ENCODE data around the gene GIPR. TPM values are rescaled to one million over a fixed set of nuclear protein-coding genes. Genes with fewer than 3 reads are reported as not detected.
A peak's percentile ranks its signal among the peaks of the same experiment; 100 is the strongest.

GIPR gene
- total and polyA plus RNA-seq, 2 experiments from 2014 or later: not detected

DNA sequence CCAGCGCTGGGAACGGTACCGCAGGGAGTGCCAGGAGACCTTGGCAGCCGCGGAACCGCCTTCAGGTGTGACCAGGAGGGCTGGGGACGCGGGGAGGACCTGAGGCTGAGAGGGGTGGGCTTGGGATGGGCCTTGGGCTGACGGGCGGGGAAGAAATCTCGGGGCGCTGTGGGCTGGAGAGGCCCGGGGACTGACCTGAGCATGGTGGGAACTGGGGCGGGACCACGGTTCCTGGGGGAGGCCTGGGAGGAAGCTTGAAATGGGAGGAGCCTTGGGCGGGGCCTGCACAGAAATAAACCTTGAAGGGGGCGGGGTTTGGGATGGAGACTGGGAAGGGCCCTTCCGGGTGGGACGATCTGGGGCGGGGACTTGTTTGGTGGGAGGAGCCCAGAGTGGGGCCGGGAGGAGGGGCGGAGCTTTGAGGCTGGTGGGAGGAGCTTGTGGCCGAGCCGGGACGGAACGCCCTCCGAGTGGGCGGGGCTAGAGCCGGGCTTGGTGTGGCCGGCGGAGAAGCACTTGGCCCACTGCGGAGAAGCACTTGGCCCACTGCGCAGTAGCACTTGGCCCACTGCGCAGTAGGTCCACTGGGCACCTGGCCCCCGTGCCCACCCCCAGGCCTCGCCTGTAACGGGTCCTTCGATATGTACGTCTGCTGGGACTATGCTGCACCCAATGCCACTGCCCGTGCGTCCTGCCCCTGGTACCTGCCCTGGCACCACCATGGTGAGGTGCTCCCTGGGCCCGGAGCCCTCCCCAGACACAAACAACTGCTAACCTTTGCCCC, 2.8 kb downstream of the GIPR start:
- no peaks in the 10 kb centered on the region for H3K9me2 ChIP-seq (ENCODE audit: insufficient read depth)
- in situ Hi-C loops (cut with MboI): no loop called here

GRCh38 chr19:45674946-45675345, 6.9 kb downstream of the GIPR start:
- DNase-seq: no peak
- Histone ChIP-seq H3K79me2 (ENCODE audit: insufficient read depth) (no peaks in the 10 kb centered on the region), H3K9ac (no peak overlapping the region), H3K36me3 (ENCODE audit: low read depth) (no peaks in the 10 kb centered on the region), H3K27ac (no peak overlapping the region), H3K27me3 (replicated peaks; ENCODE audit: insufficient read depth) (peaks cover 17% of the 10 kb centered on the region), H3K9me2 (ENCODE audit: insufficient read depth) (no peaks in the 10 kb centered on the region), H3K9me3 (ENCODE audit: low read depth) (no peaks in the 10 kb centered on the region), H3K4me2 (ENCODE audit: unreplicated experiment) (no peak overlapping the region), H2AFZ (no peak overlapping the region), H3F3A (ENCODE audit: insufficient read depth) (no peaks in the 10 kb centered on the region), H4K20me1 (ENCODE audit: insufficient read depth) (no peaks in the 10 kb centered on the region), H3K4me3 (no peak overlapping the region), H3K4me1 (ENCODE audit: insufficient read depth) (peaks cover 7% of the 10 kb centered on the region)
- 45 to 47% methylated on average over 7 of the region's 7 CpGs for WGBS, 2 experiments (ENCODE audit: low coverage in 1 of 2, low lambda C conversion rate in 2 of 2, missing lambda C conversion rate in 2 of 2)
- TF ChIP-seq EZH2 (IDR thresholded peaks at IDR 0.05; ENCODE audit: insufficient read depth, poor library complexity, severe bottlenecking): no peak
- in situ Hi-C loops (cut with MboI): no loop called here

More for the DNA sequence above, 2.8 kb downstream of the GIPR start:
- 0 out of 2 replicates have a peak overlapping the region, but pooled peaks have one; percentile 7 for H2AFZ ChIP-seq
- peak; percentile 77 for DNase-seq
- no peak overlapping the region for H3K4me3 ChIP-seq
- H3K4me2 ChIP-seq (ENCODE audit: unreplicated experiment): no peak overlapping the region
- peaks cover 9% of the 10 kb centered on the region; the same call in 1 of the 2 replicates for H3K27me3 ChIP-seq (replicated peaks; ENCODE audit: insufficient read depth)
- no peaks in the 10 kb centered on the region for H3F3A ChIP-seq (ENCODE audit: insufficient read depth)
- peaks cover 10% of the 10 kb centered on the region for H3K4me1 ChIP-seq (ENCODE audit: insufficient read depth)
- H3K27ac ChIP-seq: no peak overlapping the region
- 15% methylated on average over 18 to 38 of the region's 42 CpGs for WGBS, 2 experiments (ENCODE audit: low coverage in 1 of 2, low lambda C conversion rate in 2 of 2, missing lambda C conversion rate in 2 of 2)
- H3K36me3 ChIP-seq (ENCODE audit: low read depth): no peaks in the 10 kb centered on the region
- H3K79me2 ChIP-seq (ENCODE audit: insufficient read depth): no peaks in the 10 kb centered on the region
- no peaks in the 10 kb centered on the region for H4K20me1 ChIP-seq (ENCODE audit: insufficient read depth)
- H3K9me3 ChIP-seq (ENCODE audit: low read depth): no peaks in the 10 kb centered on the region
- TF ChIP-seq EZH2 (IDR thresholded peaks at IDR 0.05; ENCODE audit: insufficient read depth, poor library complexity, severe bottlenecking): no peak
- TF ChIP-seq EZH2phosphoT487 (IDR thresholded peaks at IDR 0.05; ENCODE audit: insufficient read depth, low read depth): no peak
- H3K9ac ChIP-seq: no peak overlapping the region

DNA sequence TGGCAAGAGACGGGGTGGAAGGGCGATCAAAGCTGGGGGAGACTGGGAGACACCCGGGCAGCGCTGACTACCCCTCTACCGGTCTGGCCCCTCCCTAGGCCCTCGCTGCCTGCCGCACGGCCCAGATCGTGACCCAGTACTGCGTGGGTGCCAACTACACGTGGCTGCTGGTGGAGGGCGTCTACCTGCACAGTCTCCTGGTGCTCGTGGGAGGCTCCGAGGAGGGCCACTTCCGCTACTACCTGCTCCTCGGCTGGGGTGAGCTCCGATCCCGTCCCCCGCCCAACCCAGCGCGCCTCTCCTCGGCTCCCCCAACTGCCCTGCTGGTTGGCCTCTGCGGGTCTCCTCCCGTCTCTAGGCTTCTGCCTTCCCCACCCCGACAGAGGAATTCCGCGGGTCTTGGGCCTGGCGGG, 8.8 kb downstream of the GIPR start:
- Histone ChIP-seq H3K4me2 (ENCODE audit: unreplicated experiment) (no peak overlapping the region), H3K27me3 (replicated peaks; ENCODE audit: insufficient read depth) (peaks cover 10% of the 10 kb centered on the region), H4K20me1 (ENCODE audit: insufficient read depth) (no peaks in the 10 kb centered on the region), H3K9ac (no peak overlapping the region), H3K4me3 (no peak overlapping the region), H3K9me2 (ENCODE audit: insufficient read depth) (no peaks in the 10 kb centered on the region), H3K36me3 (ENCODE audit: low read depth) (no peaks in the 10 kb centered on the region), H3K4me1 (ENCODE audit: insufficient read depth) (peaks cover 7% of the 10 kb centered on the region), H2AFZ (peak overlapping the region; percentile 54), H3K79me2 (ENCODE audit: insufficient read depth) (no peaks in the 10 kb centered on the region), H3F3A (ENCODE audit: insufficient read depth) (peaks cover 2% of the 10 kb centered on the region; the same call in 1 of the 2 replicates), H3K27ac (no peak overlapping the region), H3K9me3 (ENCODE audit: low read depth) (no peaks in the 10 kb centered on the region)
- in situ Hi-C loops (cut with MboI): no loop called here
- 7% methylated on average over 12 to 24 of the region's 28 CpGs for WGBS, 2 experiments (ENCODE audit: low coverage in 1 of 2, low lambda C conversion rate in 2 of 2, missing lambda C conversion rate in 2 of 2)
- DNase-seq: no peak
- TF ChIP-seq EZH2phosphoT487 (IDR thresholded peaks at IDR 0.05; ENCODE audit: insufficient read depth, low read depth) (no peak), EZH2 (IDR thresholded peaks at IDR 0.05; ENCODE audit: insufficient read depth, poor library complexity, severe bottlenecking) (no peak)

- Histone ChIP-seq H3K9me3 (ENCODE audit: low read depth) (no peaks in the 10 kb centered on the region), H4K20me1 (ENCODE audit: insufficient read depth) (no peaks in the 10 kb centered on the region), H3K4me2 (ENCODE audit: unreplicated experiment) (peak overlapping the region; percentile 57), H3K36me3 (ENCODE audit: low read depth) (no peaks in the 10 kb centered on the region), H3K4me3 (no peak overlapping the region; the same call in 1 of the 2 replicates), H3K79me2 (ENCODE audit: insufficient read depth) (no peaks in the 10 kb centered on the region), H3K4me1 (ENCODE audit: insufficient read depth) (peaks cover 7% of the 10 kb centered on the region), H3K9me2 (ENCODE audit: insufficient read depth) (no peaks in the 10 kb centered on the region), H3K9ac (no peak overlapping the region), H3K27me3 (replicated peaks; ENCODE audit: insufficient read depth) (peaks cover 10% of the 10 kb centered on the region), H2AFZ (0 out of 2 replicates have a peak overlapping the region, but pooled peaks have one; percentile 14), H3F3A (ENCODE audit: insufficient read depth) (peaks cover 5% of the 10 kb centered on the region; the same call in 1 of the 2 replicates), H3K27ac (no peak overlapping the region)
- TF ChIP-seq EZH2 (IDR thresholded peaks at IDR 0.05; ENCODE audit: insufficient read depth, poor library complexity, severe bottlenecking): no peak
- TF ChIP-seq EZH2phosphoT487 (IDR thresholded peaks at IDR 0.05; ENCODE audit: insufficient read depth, low read depth): no peak
- in situ Hi-C loops (cut with MboI): no loop called here
- DNase-seq: peak; percentile 59
- 9% methylated on average over 43 to 49 of the region's 49 CpGs for WGBS, 2 experiments (ENCODE audit: low coverage in 1 of 2, low lambda C conversion rate in 2 of 2, missing lambda C conversion rate in 2 of 2)
These were observed 9.6 kb downstream of the GIPR start for GRCh38 chr19:45677351-45678230.

Data from GM23248 (cell line).